Esophagus muscularis mucosa (tissue), 4 donors: ENCODE measurements around the gene TRPM6.

Experiments
- EP300 ChIP-seq: sonication (generic); formaldehyde crosslinking; IDR thresholded peaks from one replicate; pipeline ENCODE4 v1.6.1; 2017; ENCODE audit warnings: antibody characterized with exemption
- POLR2A ChIP-seq: fragments of 450-650 bp; IDR thresholded peaks from one replicate; pipeline ENCODE4 v1.6.1; 2017; ENCODE audit warnings: antibody characterized with exemption, moderate library complexity, mild to moderate bottlenecking, low read depth
- TF ChIP-seq, protein P1 (sequence below), 3 experiments: fragments of 200-600 bp in 2 of 3; fragments of 450-650 bp in 1 of 3; sonication (generic) in 2 of 3; IDR thresholded peaks; one replicate each; pipeline ENCODE4 v1.5.1; 2017 to 2019; ENCODE audit warnings: antibody characterized with exemption in 3 of 3, mild to moderate bottlenecking in 2 of 3, moderate library complexity in 1 of 3

DNA sequence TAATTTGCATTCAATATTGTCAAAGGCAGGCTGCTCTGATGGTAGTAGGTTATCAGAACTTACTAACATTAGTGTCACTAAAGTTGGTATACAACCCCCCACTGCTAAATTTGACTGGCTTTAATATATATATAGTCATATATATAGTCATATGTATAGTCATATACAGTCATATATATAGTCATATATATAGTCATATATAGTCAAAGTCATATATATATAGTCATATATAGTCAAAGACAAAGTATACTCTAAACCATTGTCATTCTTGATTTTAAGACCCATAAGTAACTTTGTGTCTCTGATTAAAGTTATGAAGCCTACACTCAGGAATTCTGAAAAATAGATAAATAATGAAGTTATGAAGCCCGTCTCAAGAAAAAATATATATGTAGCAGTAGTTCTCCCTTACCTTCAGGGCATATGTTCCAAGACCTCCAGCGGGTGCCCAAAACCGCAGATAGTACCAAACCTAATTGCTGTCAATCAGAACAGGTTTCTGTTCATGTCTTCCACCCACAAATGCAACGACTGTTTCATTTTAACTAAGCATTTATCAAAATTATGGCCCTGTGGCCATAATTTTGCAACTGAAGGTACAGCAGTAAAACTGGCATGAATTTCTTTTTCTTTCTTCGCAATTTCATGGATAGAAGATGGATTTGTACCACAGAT is 40.1 kb downstream of the TRPM6 start:
- TF ChIP-seq, protein P1, sequence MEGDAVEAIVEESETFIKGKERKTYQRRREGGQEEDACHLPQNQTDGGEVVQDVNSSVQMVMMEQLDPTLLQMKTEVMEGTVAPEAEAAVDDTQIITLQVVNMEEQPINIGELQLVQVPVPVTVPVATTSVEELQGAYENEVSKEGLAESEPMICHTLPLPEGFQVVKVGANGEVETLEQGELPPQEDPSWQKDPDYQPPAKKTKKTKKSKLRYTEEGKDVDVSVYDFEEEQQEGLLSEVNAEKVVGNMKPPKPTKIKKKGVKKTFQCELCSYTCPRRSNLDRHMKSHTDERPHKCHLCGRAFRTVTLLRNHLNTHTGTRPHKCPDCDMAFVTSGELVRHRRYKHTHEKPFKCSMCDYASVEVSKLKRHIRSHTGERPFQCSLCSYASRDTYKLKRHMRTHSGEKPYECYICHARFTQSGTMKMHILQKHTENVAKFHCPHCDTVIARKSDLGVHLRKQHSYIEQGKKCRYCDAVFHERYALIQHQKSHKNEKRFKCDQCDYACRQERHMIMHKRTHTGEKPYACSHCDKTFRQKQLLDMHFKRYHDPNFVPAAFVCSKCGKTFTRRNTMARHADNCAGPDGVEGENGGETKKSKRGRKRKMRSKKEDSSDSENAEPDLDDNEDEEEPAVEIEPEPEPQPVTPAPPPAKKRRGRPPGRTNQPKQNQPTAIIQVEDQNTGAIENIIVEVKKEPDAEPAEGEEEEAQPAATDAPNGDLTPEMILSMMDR (IDR thresholded peaks at IDR 0.05), result no peak
- TF ChIP-seq EP300, result no peak
- TF ChIP-seq POLR2A, result no peak
